GM18511 (cell line): ENCODE measurements around the gene AGBL1.

Experiments
- ATAC-seq: cut with Tn5 transposase; IDR thresholded peaks from one replicate; pipeline ENCODE4 v1.9.1; 2021; ENCODE audit warnings: mild to moderate bottlenecking, moderate library complexity; ENCODE audit not compliant: unreplicated experiment

AGBL1 gene

DNA sequence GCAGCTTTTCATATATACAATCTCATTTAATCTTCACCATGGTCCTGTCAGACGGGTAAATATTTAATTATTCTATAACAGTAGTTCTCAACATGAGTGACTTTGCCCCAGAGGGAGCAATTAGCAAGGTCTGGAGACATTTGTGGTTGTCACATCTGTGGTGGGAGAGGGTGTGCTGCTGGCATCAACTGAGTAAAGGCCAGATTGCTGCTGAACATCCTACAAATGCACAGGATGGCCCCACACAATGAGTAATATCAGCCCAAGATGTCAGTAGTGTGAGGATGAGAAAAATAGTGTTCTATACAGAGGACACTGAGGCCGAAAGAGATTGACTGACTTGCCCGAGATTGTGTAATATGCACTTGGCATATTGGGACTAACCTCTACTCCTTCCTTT lies 156.0 kb downstream of the AGBL1 start:
- no peak for ATAC-seq

DNA sequence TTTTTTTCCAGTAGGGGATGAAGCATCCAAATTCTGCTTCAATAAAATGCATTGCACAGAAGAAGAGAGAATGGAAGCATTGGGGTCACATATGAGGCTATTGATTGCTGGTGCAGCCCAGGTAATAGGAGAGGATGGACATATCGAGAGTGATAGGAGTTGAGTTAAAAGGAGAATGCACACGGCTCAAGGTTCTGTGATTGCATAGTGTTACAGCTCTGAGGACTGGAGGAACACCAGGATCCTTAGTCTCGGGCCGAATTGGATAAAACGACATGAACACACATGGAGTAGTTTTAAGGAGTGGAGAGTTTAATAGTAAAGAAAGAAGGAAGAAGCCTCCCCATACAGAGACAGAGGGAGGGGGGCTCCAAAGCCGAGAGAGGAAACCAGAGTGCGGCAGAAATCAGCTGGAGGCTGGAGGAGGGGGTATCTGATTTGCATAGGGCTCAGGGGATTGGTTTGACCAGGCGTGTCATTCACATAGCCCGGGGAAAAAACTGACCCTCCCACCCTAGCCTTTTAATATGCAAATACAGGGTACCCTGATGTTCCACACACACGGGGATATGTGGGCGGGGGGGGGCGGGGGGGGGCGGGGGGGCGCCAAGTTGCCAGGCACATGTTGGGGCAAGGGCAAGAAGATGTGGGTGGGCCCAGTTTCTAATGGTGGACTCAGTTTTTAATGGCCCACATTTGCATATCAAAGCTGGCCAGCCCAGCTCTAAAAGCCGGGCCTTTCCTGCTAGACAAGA lies 156.9 kb downstream of the AGBL1 start:
- no peak for ATAC-seq

DNA sequence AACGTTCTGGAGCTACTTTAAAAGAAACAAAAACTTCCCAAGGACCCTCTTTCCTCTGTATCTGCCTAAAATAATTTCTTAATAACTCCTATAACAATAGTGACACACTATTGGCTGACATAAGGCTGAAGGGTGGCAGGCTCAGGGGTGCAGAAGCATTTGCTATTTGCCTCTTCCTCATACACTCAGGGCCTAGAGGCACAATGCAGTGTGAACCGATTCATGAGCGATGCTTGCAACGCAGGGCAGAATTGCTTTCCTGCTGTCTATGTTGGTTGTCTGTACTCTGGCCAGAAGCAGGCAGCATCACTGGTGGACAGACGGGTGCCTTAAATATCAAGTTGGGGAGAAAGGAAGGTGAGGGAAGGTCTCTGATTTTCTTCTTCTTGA lies 157.4 kb downstream of the AGBL1 start:
- no peak for ATAC-seq

DNA sequence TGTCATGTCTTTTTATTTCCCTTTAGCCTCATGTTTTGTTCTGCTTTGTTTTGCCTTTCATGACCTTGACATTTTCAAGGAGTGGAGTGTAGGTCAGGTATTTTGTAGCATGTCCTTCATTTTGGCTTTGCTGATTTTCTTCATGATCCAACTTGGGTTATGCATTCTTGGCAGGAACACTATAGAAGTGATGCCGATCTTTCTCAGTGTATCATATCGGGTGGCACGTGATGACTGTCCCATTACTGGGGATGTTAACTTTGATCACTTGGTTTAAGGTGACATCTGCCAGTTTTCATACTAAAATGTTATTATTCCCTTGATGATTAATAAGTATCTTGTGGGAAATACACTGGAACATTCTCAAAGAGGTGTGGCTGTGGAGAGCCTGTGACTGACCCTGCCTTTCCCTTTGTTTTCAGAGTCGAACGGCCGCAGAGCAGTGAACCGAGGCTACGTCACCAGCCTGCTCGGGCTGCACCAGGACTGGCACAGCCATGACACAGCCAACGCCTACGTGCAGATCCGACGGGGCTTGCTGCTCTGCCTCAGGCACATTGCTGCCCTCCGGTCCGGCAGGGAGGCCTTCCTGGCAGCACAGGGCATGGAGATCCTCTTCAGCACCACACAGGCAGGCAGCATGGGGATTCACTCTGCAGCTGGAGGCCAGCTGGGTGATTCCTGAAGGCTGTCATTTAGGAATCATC lies 167.7 kb downstream of the AGBL1 start:
- ATAC-seq = no peak

DNA sequence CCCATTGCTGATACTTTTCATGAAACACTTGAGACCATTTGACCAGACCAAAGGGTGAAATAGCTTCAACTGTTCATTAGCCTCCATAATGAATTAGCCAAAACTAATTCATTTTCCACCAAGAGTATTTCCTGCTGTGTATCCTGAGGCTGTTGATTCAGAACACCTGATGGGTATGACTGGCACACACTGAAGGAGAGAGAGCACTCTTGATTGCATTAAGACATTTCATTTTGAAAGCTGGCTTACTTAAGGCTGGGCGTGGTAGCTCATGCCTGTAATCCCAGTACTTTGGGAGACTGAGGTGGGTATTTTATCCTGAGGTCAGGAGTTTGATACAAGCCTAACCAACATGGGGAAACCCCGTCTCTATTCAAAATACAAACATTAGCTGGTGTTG lies 175.6 kb downstream of the AGBL1 start:
- ATAC-seq = no peak

DNA sequence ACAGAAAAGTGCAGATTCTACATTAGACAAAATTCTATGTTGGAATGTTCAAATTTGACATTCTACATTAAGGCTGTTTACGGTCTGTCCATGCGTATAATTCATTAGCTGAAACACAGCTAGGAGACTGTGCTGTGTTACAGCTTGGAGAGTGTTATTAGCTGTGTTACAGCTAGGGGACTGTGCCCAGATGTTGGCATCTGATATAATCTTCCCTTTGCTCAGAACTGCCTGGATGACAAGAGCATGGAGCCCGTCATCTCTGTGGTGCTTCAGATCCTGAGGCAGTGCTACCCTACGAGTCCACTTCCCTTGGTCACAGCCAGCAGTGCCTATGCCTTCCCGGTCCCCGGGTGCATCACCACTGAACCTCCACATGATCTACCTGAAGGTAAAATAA lies 177.0 kb downstream of the AGBL1 start:
- no peak for ATAC-seq

DNA sequence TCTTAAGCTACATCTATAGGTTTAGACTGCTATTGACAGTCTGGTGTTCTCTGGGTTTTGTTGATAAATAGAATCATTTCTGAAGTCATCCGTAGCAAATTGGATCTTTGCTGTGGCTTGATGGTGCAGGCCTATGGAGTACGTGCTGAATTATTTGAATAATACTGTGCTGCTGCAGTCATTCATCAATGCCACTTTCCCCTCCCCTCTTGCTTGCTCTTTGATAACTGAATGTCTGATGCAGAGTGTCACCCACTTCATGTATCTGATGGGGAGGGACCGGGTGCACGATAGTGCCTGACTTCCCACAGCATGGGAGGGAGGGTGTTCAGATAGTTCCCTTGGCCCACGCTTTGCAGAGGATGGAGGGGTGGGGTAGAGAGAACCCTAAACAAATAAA lies 179.9 kb downstream of the AGBL1 start:
- ATAC-seq = no peak

DNA sequence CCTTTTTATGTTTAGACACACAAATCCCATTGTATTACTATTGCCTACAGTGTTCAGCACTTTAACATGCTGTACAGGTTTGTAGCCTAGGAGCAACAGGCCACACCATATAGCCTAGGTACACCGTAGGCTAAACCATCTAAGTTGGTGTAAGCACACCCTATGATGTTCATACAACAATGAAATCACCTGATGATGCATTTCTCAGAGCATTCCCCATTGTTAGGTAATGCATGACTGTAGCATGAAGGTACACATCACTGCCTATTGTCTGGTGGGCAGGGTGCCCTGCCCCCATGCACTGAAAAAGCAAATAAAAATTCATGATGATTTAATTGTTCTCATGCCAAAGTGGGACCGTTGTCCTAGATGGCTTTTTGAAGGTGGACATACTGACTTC lies 183.6 kb downstream of the AGBL1 start:
- no peak for ATAC-seq

DNA sequence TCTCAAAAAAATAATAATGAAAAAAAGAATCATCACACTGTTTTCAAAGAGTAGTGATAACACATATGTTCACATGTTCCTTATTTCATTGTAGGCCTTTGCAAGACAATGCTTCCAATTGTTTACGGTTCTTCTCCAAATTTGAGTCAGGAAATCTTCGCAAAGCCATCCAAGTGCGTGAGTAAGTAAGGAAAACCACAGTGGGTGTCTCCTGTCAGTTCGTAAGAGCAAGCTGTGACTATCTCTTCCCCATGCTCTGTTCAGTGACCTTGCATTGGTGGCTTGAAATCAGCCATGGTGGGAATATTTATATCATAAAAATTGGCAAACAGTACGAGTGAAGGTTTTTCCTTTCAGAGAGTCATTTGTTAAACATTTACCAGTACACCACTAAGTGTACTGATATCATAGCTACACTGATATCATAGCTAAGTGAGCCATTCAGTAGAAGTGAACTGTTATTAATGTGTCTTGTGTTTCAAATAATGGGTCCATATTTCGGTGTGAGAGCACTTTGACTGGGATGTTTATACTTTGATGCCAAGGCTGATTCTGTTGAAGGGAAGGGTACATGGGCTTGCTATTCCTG lies 187.3 kb downstream of the AGBL1 start:
- ATAC-seq = no peak

DNA sequence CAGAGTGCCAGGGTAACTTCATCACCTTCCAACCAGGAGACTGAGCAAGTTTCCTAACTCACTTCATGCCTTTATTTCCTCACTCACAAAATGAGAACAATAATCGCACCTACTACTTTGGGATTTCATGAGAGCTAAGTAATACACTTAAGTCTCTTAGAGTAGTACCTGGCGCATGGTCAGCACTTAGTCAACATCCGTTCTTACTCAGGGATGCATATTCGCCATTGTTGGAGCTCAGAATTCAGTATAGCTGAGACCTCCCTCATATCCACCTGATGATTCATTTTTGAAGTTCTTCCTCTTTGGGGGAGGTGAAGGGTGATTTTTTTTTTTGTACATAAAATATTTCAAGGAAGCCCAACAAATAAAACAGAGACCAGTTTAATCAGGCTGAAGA lies 188.2 kb downstream of the AGBL1 start:
- no peak for ATAC-seq

DNA sequence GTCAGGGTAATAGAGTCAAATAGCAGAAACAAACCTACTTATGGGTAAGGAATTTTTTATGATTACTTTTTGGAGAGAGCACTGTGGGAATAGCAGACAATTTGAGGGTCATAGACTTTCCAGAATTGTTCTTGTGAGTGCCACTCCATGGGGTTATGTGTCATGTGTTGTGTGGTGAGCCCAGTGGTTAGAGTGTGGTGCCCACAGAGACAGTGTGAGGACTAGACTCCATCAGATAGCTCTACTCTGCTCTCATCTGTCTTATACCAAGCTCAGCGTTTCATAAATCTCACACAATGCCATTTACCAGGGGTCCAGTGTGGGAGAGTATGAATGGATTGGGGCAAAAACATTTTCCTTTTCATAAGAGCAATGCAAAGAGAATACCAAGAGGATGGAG lies 188.9 kb downstream of the AGBL1 start:
- no peak for ATAC-seq

DNA sequence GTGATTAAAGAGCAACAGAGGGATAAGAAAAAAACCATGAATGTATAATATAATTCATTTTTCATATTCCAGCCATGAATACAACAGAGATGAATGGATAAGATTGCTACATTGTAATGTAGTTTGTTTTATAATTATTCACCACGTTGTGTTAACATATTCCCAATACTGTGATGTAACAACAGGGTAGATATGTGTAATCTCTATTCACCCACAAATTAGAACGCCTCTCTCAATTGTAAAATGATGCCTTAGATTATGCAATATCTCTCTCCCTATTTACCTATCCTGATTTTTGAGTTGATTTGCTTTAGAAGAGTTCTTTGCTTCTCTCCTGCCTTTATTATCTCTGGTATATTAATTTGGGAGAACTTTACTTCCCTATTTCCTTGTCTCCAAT lies 193.6 kb downstream of the AGBL1 start:
- no peak for ATAC-seq

DNA sequence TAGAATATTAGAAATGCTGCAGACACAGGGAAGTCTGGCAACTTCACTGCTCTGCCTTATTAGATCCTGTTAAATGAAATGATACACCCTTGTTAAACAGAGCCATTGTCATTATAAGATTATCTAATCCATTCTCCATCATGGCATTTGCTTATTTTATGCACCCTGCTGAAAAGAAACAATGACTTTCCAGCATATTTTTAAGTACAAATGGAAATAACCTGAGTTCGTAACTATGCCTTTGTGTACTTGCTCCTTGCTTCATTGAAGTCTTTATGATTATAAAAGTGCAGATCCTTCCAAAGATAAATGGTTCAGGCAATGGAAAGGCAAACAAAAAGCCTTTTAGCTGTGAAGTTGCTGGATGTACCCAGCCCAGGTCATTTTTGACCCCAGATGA lies 195.7 kb downstream of the AGBL1 start:
- no peak for ATAC-seq

DNA sequence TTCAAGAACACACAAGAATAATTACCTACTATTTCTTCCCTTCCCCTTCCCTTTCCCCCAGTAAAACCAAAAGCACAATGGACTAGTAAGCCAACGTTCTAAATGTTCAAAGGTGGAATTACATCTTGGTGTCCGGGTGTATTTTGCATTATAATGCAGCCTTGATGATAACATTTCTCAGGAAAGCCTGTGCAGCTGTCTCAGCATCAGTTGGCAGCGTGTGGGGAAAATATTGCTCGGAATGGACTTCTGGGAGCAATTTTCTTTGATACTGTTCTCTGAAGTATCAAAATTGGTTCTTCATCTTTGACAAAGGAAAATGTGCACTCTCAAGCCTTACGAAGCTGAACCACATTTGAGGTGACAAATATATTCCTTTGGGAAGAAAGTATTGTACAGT lies 198.9 kb downstream of the AGBL1 start:
- no peak for ATAC-seq

DNA sequence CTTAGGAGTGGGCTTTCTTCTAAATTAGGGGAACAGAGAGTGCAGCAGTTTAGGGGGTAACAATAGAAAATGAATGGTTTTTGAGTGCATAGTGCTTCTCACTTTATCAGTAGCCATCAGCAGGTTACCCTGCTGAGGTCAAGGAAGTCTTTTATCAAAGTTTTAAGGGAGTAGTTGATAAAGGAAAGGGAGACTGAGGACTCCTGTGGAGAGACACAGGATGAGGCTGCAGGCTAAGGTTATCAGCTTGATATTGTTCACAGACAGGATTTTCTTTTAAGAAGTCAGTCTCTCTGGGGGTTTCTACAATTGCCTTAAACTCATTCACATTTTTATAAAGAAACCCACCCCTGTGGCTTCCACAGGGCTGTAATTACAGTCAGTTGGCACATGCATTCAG lies 205.0 kb downstream of the AGBL1 start:
- no peak for ATAC-seq

DNA sequence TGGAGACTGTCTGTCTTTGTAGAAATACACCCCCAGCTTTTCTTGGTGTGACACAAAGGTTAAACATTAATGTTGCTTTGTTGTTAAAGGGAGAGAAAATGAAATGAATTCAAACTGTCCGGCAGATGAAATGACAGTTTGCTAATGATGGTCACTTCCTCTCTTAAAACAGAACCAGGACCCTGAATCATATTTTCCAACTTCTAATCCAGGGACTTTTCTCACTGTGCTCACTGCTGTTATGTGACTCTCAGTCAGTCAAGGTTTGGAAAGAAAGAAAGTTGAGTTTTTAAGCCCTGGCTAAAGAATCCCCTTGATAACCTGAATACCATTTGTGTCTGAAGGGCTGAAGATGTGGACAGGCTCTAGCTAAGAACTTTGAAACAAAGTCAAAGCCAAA lies 215.8 kb downstream of the AGBL1 start:
- ATAC-seq = no peak

DNA sequence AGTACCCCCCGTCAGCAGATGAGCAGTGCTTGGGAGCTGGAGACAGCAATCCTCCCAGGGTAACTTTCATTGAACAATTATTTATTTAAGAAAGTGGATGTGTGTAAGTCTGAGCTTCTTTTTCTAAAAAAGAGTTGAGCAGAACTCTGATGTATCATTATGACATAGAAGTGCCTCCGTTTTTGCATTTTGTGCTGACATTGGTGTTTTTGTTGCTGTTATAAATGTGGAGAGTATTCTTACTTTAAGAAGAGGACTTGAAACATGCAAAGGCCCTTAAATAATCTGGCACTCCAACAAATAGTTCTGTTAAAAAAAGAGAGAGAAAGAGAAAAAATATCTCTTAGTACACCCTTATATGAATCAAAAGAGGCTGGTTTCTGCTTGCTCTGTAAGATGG lies 217.1 kb downstream of the AGBL1 start:
- ATAC-seq = no peak

DNA sequence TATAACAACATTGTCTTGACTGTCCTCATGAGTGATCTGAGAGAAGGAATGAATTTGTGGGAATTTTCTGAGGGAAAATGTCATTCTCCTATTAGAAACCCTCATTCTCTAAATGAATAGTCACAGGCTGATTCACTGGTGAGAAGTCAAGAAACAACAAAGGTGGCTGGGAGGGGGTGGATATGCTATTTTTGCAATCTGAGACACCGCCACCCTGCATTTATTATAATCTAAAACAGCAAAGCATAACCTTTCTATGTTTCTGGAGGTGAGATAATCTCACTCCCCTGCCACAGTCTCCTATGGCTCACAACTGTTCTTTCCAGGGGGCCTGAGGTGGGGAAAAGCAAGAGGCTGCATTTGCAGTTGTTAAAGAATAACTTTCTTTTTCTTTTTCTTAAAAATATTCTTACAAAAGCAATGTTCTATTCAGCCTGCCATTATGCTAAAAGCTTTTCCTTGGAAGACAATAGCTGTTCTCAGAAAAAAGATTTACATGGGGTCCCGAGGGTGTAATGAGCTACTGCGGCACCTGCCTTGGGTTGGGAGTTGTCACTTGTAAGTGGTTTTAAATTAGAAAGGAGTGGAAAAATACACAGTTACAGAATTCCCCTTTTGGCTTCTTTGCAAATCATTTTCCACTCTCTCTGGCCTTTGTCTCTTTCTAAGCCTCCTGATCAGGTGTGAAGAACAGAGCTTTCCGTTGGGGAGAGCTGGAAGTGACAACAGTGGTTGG lies 220.9 kb downstream of the AGBL1 start:
- ATAC-seq = no peak

DNA sequence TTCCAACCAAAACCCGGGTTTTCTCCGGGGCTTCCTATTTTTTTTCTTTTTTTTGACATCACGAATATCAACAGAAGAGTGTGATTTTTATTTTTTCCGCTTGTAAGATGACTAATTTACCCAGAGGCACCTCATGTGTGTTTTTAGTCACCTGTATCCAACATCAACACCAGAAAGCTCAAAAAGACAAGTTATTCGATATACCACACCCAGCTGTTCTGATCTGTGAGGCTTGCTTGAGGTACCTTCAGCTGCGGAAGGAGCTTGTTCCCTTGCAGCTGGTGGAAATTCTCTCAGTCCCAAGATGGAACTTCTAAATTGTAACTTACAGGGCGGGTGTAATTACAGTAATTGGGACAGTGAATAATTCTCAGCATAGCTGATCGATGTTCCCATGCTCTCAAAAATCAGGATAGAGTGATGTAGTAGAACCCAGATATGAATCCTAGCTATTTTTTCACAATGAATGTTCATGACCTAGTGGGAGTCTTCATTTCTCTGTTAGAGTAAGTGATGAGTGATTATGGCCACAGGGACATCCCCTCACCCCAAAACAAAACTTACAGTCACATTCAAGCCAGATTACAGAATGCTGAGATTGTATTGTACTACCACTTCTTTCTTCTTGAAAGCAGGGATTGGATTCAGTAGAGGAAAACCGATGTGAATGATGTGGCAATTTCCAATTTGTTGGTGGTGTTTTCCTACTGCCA lies 232.1 kb downstream of the AGBL1 start:
- no peak for ATAC-seq

DNA sequence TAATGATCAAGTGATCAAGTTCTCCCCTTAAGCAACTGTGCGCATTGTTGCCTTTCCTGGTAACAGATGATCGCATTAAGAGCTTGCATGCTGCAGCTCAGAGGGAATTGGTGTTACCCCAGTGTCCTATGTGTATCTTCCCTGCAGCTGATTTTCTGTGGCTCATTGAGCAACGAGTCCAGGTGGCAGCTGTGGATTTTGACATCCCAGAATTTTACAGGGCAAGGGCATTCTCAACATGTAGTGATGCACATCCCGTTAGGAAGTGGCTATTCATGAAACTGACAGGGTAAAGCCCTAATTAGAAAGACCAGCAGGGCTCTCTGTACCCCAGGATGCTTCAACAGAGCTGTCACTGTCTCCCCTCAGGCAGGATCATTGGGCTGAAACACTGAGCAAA lies 232.8 kb downstream of the AGBL1 start:
- ATAC-seq = no peak

DNA sequence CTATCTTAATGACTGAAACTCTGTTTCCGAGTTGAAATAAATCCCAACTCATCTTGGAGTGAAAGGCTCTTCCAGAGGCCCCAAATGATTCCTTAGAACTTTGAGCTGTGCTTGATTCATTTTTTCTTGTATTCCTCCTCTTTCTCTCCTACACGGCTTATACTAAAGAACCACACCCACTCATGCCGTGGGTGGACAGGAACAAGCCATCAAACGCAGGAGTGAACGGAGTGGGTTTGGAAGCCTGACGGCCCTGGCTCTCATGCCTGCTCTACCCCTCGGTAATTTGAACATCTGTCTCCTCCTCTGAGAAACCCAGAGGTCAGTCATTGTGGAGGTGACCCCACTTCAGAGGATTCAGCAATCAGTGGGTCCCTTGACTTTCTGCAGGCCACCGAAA lies 236.5 kb downstream of the AGBL1 start:
- ATAC-seq = no peak
